H9 (cell line): Measurements from ENCODE around the gene STIMATE. TPM values are rescaled to one million over a fixed set of nuclear protein-coding genes. Genes with fewer than 3 reads are reported as not detected.

Source experiments
- DNase-seq: peaks from one replicate; pipeline ENCODE4 v3.0.0-alpha.2; 2017
- H2AFZ ChIP-seq: one replicate; pipeline ENCODE4 v1.6.1; 2013; ENCODE audit warnings: mild to moderate bottlenecking, low read length, control low read depth, moderate library complexity
- H2AK5ac ChIP-seq: 2 replicates; pipeline ENCODE4 v1.6.1; 2013; ENCODE audit warnings: low read length, control low read depth, mixed read lengths; ENCODE audit not compliant: insufficient read length
- H2BK120ac ChIP-seq: one replicate; pipeline ENCODE4 v1.6.1; 2013; ENCODE audit warnings: low read depth, mild to moderate bottlenecking, low read length, control low read depth, inconsistent platforms; ENCODE audit not compliant: poor library complexity, severe bottlenecking
- H2BK12ac ChIP-seq: 2 replicates; pipeline ENCODE4 v1.6.1; 2013; ENCODE audit warnings: low read length, control low read depth, mixed read lengths, low read depth; ENCODE audit not compliant: insufficient read length
- H2BK15ac ChIP-seq: 2 replicates; pipeline ENCODE4 v1.6.1; 2013; ENCODE audit warnings: low read depth, low read length, control low read depth
- H2BK20ac ChIP-seq: one replicate; pipeline ENCODE4 v1.6.1; 2013; ENCODE audit warnings: low read depth, mild to moderate bottlenecking, low read length, control low read depth, inconsistent platforms; ENCODE audit not compliant: poor library complexity, severe bottlenecking
- H2BK5ac ChIP-seq: 2 replicates; pipeline ENCODE4 v1.6.1; 2013; ENCODE audit warnings: low read length, control low read depth, mixed read lengths; ENCODE audit not compliant: insufficient read length
- H3K14ac ChIP-seq: 2 replicates; pipeline ENCODE4 v1.6.1; 2013; ENCODE audit warnings: low read length, control low read depth; ENCODE audit not compliant: insufficient read depth
- H3K18ac ChIP-seq: 2 replicates; pipeline ENCODE4 v1.6.1; 2013; ENCODE audit warnings: low read depth, mild to moderate bottlenecking, mixed read lengths, low read length, control low read depth; ENCODE audit not compliant: insufficient read length
- H3K23ac ChIP-seq: 2 replicates; pipeline ENCODE4 v1.6.1; 2013; ENCODE audit warnings: low read length, control low read depth, mixed read lengths, low read depth; ENCODE audit not compliant: insufficient read length
- H3K23me2 ChIP-seq: 2 replicates; pipeline ENCODE4 v1.6.1; 2013; ENCODE audit warnings: low read depth, mild to moderate bottlenecking, mixed read lengths, low read length, control low read depth; ENCODE audit not compliant: insufficient read length, poor library complexity, severe bottlenecking
- H3K27ac ChIP-seq: 2 replicates; pipeline ENCODE4 v1.5.1; 2013; ENCODE audit warnings: low read length, control low read depth, mixed read lengths, low read depth; ENCODE audit not compliant: insufficient read length
- H3K27me3 ChIP-seq: 2 replicates; pipeline ENCODE4 v1.6.1; 2013; ENCODE audit warnings: low read length, control low read depth, inconsistent platforms; ENCODE audit not compliant: insufficient read depth
- H3K4ac ChIP-seq: 2 replicates; pipeline ENCODE4 v1.6.1; 2013; ENCODE audit warnings: low read depth, mild to moderate bottlenecking, control low read depth, inconsistent platforms, low read length, moderate library complexity
- H3K4me1 ChIP-seq: 2 replicates; pipeline ENCODE4 v1.6.1; 2013; ENCODE audit warnings: low read length, control low read depth, inconsistent platforms; ENCODE audit not compliant: insufficient read depth
- H3K4me2 ChIP-seq: 2 replicates; pipeline ENCODE4 v1.6.1; 2013; ENCODE audit warnings: low read length, control low read depth, mixed read lengths; ENCODE audit not compliant: insufficient read length, insufficient read depth
- H3K56ac ChIP-seq: 2 replicates; pipeline ENCODE4 v1.6.1; 2013; ENCODE audit warnings: low read depth, mild to moderate bottlenecking, mixed read lengths, low read length, control low read depth; ENCODE audit not compliant: insufficient read length
- H3K79me1 ChIP-seq: 2 replicates; pipeline ENCODE4 v1.6.1; 2013; ENCODE audit warnings: low read depth, mild to moderate bottlenecking, moderate library complexity, low read length, control low read depth, inconsistent platforms; ENCODE audit not compliant: insufficient read depth, poor library complexity, severe bottlenecking
- H3K79me2 ChIP-seq: 2 replicates; pipeline ENCODE4 v1.6.1; 2013; ENCODE audit warnings: low read length, control low read depth, inconsistent platforms; ENCODE audit not compliant: insufficient read depth
- H3K9ac ChIP-seq: 2 replicates; pipeline ENCODE4 v1.6.1; 2013; ENCODE audit warnings: low read length, control low read depth, mixed read lengths; ENCODE audit not compliant: insufficient read length; ENCODE audit errors: extremely low read depth
- H3K9me3 ChIP-seq: one replicate; pipeline ENCODE4 v1.6.1; 2013; ENCODE audit warnings: low read depth, low read length, inconsistent platforms; ENCODE audit not compliant: control insufficient read depth
- H3T11ph ChIP-seq: one replicate; pipeline ENCODE4 v1.6.1; 2013; ENCODE audit warnings: mild to moderate bottlenecking, low read length, control low read depth, inconsistent platforms
- H4K20me1 ChIP-seq: one replicate; pipeline ENCODE4 v1.6.1; 2013; ENCODE audit not compliant: control insufficient read depth, insufficient read length, insufficient read depth
- H4K5ac ChIP-seq: 2 replicates; pipeline ENCODE4 v1.6.1; 2013; ENCODE audit warnings: low read depth, mild to moderate bottlenecking, mixed read lengths, low read length, control low read depth; ENCODE audit not compliant: insufficient read length
- H4K8ac ChIP-seq: replicated peaks from 2 replicates; pipeline ENCODE4 v1.6.1; 2013; ENCODE audit warnings: low read length, control low read depth, mixed read lengths, low read depth; ENCODE audit not compliant: insufficient read length
- H4K91ac ChIP-seq: 2 replicates; pipeline ENCODE4 v1.6.1; 2013; ENCODE audit warnings: low read depth, mild to moderate bottlenecking, moderate library complexity, mixed read lengths, low read length, control low read depth; ENCODE audit not compliant: insufficient read length
- H3K27ac Mint-ChIP-seq, 3 experiments: 2 replicates in 2 of 3; 3 replicates in 1 of 3; pipeline ENCODE4 v1.8.0; 2020 to 2021; ENCODE audit warnings: mixed read lengths in 3 of 3, mild to moderate bottlenecking in 1 of 3, moderate library complexity in 1 of 3
- H3K27me3 Mint-ChIP-seq: 2 replicates; pipeline ENCODE4 v1.8.0; 2021; ENCODE audit warnings: low read depth, mild to moderate bottlenecking, moderate library complexity, mixed read lengths
- H3K36me3 Mint-ChIP-seq, 3 experiments: 2 replicates in 2 of 3; 3 replicates in 1 of 3; pipeline ENCODE4 v1.8.0; 2020 to 2021; ENCODE audit warnings: low read depth in 3 of 3, mixed read lengths in 3 of 3; ENCODE audit not compliant: insufficient read depth in 1 of 3
- H3K4me1 Mint-ChIP-seq, 2 experiments: 2 replicates each; pipeline ENCODE4 v1.8.0; 2020; ENCODE audit warnings: mixed read lengths in 2 of 2
- H3K4me3 Mint-ChIP-seq, 2 experiments: 2 replicates in 1 of 2; 3 replicates in 1 of 2; pipeline ENCODE4 v1.8.0; 2020 to 2021; ENCODE audit warnings: mild to moderate bottlenecking in 2 of 2, mixed read lengths in 2 of 2, moderate library complexity in 1 of 2
- H3K9me3 Mint-ChIP-seq, 2 experiments: 2 replicates in 1 of 2; 3 replicates in 1 of 2; pipeline ENCODE4 v1.8.0; 2020; ENCODE audit warnings: mild to moderate bottlenecking in 2 of 2, mixed read lengths in 2 of 2, moderate library complexity in 1 of 2
- CTCF ChIP-seq: fragments of 200-600 bp; sonication (generic); conservative IDR thresholded peaks from 3 replicates; pipeline ENCODE4 v1.8.0; 2021; ENCODE audit warnings: antibody characterized with exemption, mild to moderate bottlenecking
- WGBS: extraction: QIAGEN DNeasy Blood & Tissue Kit; methylation state at CpG from one replicate; pipeline ENCODE4 v1.1.7; 2013; ENCODE audit warnings: missing lambda C conversion rate, low lambda C conversion rate, mixed read lengths; ENCODE audit not compliant: insufficient read length; ENCODE audit errors: extremely low coverage; 5-methylcytosine and 5-hydroxymethylcytosine counted together
- total RNA-seq: library from RNA; stranded (reverse); gene quantifications from 2 replicates; pipeline ENCODE4 v1.2.1, GENCODE V29; 2021

The STIMATE gene
- total RNA-seq, 1 experiment from 2014 or later: 25.6 TPM

GRCh38 chr3:52879090-52879489 is 18.3 kb downstream of the STIMATE start:
- Mint-ChIP-seq H3K4me1 (peaks cover 14 to 15% of the 10 kb centered on the region in 2 experiments), H3K27me3 (no peaks in the 10 kb centered on the region), H3K9me3 (no peaks in the 10 kb centered on the region), H3K4me3 (no peak overlapping the region), H3K27ac (peak overlapping the region in 1 of 3 experiments; percentile 27; a peak in 1 of 7 replicates), H3K36me3 (peaks cover 0 to 2% (median 0%) of the 10 kb centered on the region in 3 experiments; a peak in 2 of 7 replicates)
- no peak overlapping the region for H3K27ac ChIP-seq
- H3K9ac ChIP-seq: no peak overlapping the region
- no peak overlapping the region for H2AK5ac ChIP-seq
- no peak overlapping the region for H4K91ac ChIP-seq
- no peak overlapping the region for H2BK5ac ChIP-seq
- H3K4me1 ChIP-seq: no peaks in the 10 kb centered on the region; the same call in 1 of the 2 replicates
- no peak overlapping the region for H4K5ac ChIP-seq
- no peak overlapping the region for H4K8ac ChIP-seq
- no peak overlapping the region for H2BK20ac ChIP-seq
- H3K56ac ChIP-seq: no peak overlapping the region
- no CpG with 5 or more reads among the region's 4 CpGs for WGBS
- H3T11ph ChIP-seq: no peak overlapping the region
- no peak overlapping the region for H2BK120ac ChIP-seq
- DNase-seq: peak; percentile 42
- no peaks in the 10 kb centered on the region for H3K27me3 ChIP-seq
- H3K9me3 ChIP-seq: no peaks in the 10 kb centered on the region
- no peaks in the 10 kb centered on the region for H3K79me2 ChIP-seq
- no peak overlapping the region for H3K14ac ChIP-seq
- no peak overlapping the region for H2BK15ac ChIP-seq
- TF ChIP-seq CTCF: peak; percentile 55
- H3K4me2 ChIP-seq: no peak overlapping the region
- no peaks in the 10 kb centered on the region for H3K23me2 ChIP-seq
- H2AFZ ChIP-seq: no peak overlapping the region
- no peak overlapping the region for H3K4ac ChIP-seq
- no peak overlapping the region for H3K18ac ChIP-seq
- H4K20me1 ChIP-seq: no peaks in the 10 kb centered on the region
- no peak overlapping the region for H3K23ac ChIP-seq
- H2BK12ac ChIP-seq: no peak overlapping the region
- H3K79me1 ChIP-seq: no peaks in the 10 kb centered on the region
